K562 (cell line): ENCODE measurements around the gene MTMR6. TPM values are rescaled to one million over a fixed set of nuclear protein-coding genes. Genes with fewer than 3 reads are reported as not detected.

Experiments
- BACH1 ChIP-seq: fragments of 200-800 bp; sonication (Bioruptor generic); IDR thresholded peaks from 2 replicates; pipeline ENCODE4 v1.6.1; 2016; ENCODE audit warnings: missing genetic modification characterization, missing compliant biosample characterization
- BMI1 ChIP-seq: fragments of 150-350 bp; IDR thresholded peaks from 2 replicates; pipeline ENCODE4 v1.6.1; 2014; ENCODE audit warnings: low read length
- E2F1 ChIP-seq: sonication (generic); formaldehyde crosslinking; IDR thresholded peaks from 2 replicates; pipeline ENCODE4 v1.8.1; 2023; ENCODE audit warnings: mild to moderate bottlenecking, missing genetic modification reagents, moderate library complexity
- GTF2A2 ChIP-seq: IDR thresholded peaks from 2 replicates; pipeline ENCODE4 v1.6.1; 2016; ENCODE audit warnings: mild to moderate bottlenecking, missing genetic modification characterization, missing compliant biosample characterization
- HEY1 ChIP-seq: fragments of 250-450 bp; sonication (Bioruptor Pico); IDR thresholded peaks from 2 replicates; pipeline ENCODE4 v1.5.0; 2020; ENCODE audit warnings: mild to moderate bottlenecking, moderate library complexity, borderline replicate concordance
- IRF2 ChIP-seq: sonication (generic); formaldehyde crosslinking; IDR thresholded peaks from 2 replicates; pipeline ENCODE4 v1.8.1; 2022; ENCODE audit warnings: mild to moderate bottlenecking, missing genetic modification reagents
- MAFG ChIP-seq: fragments of 450-650 bp; conservative IDR thresholded peaks from 2 replicates; pipeline ENCODE4 v1.6.1; 2016; ENCODE audit warnings: missing genetic modification characterization, missing compliant biosample characterization
- MAX ChIP-seq: sonication (generic); formaldehyde crosslinking; IDR thresholded peaks from 2 replicates; pipeline ENCODE4 v1.9.0; 2022; ENCODE audit warnings: mild to moderate bottlenecking, missing genetic modification reagents
- MITF ChIP-seq: IDR thresholded peaks from 2 replicates; pipeline ENCODE4 v1.6.1; 2014; ENCODE audit warnings: antibody characterized with exemption
- NCOA2 ChIP-seq, 2 experiments: fragments of 450-650 bp; IDR thresholded peaks; 2 replicates each; pipeline ENCODE4 v1.6.1; 2018; ENCODE audit warnings: mild to moderate bottlenecking in 2 of 2, moderate library complexity in 1 of 2; ENCODE audit not compliant: partially characterized antibody in 2 of 2
- NCOA6 ChIP-seq: fragments of 450-650 bp; IDR thresholded peaks from 2 replicates; pipeline ENCODE4 v1.6.1; 2017; ENCODE audit warnings: mild to moderate bottlenecking
- PHF8 ChIP-seq: fragments of 200-600 bp; sonication (generic); IDR thresholded peaks from 2 replicates; pipeline ENCODE4 v1.6.1; 2012; ENCODE audit warnings: mixed run types, mild to moderate bottlenecking, inconsistent platforms, low read length, moderate library complexity, borderline replicate concordance
- POLR3G ChIP-seq: IDR thresholded peaks from 2 replicates; pipeline ENCODE4 v1.6.1; 2011; ENCODE audit not compliant: insufficient read length, insufficient replicate concordance; ENCODE audit errors: extremely low read depth
- PTRF ChIP-seq: fragments of 450-650 bp; IDR thresholded peaks from 2 replicates; pipeline ENCODE4 v1.6.1; 2016; ENCODE audit warnings: mild to moderate bottlenecking, missing genetic modification characterization, missing compliant biosample characterization
- SETDB1 ChIP-seq: IDR thresholded peaks from one replicate; pipeline ENCODE4 v1.6.1; 2012; ENCODE audit warnings: low read length, control low read depth, inconsistent platforms
- SMAD4 ChIP-seq: fragments of 250-450 bp; sonication (Bioruptor Pico); conservative IDR thresholded peaks from 2 replicates; pipeline ENCODE4 v1.8.0; 2021; ENCODE audit warnings: inconsistent platforms, mild to moderate bottlenecking, moderate library complexity
- STAG1 ChIP-seq: sonication (generic); formaldehyde crosslinking; IDR thresholded peaks from 2 replicates; pipeline ENCODE4 v1.5.0; 2020; ENCODE audit warnings: missing genetic modification reagents, borderline replicate concordance
- TEAD1 ChIP-seq, 2 experiments: fragments of 450-650 bp in 1 of 2; sonication (generic) in 1 of 2; formaldehyde crosslinking; IDR thresholded peaks; 2 replicates each; pipeline versions ENCODE4 v1.4.0 to v1.8.0; 2020 to 2022; ENCODE audit warnings: mild to moderate bottlenecking in 2 of 2, missing genetic modification reagents in 1 of 2
- TGIF2 ChIP-seq: sonication (generic); formaldehyde crosslinking; IDR thresholded peaks from 2 replicates; pipeline ENCODE4 v1.8.1; 2022; ENCODE audit warnings: mild to moderate bottlenecking, missing genetic modification reagents, moderate library complexity
- TSHZ1 ChIP-seq: fragments of 250-450 bp; sonication (Bioruptor Pico); IDR thresholded peaks from 2 replicates; pipeline ENCODE4 v1.4.0; 2020; ENCODE audit warnings: mild to moderate bottlenecking, moderate library complexity
- ZBTB7A ChIP-seq: IDR thresholded peaks from 2 replicates; pipeline ENCODE4 v1.6.1; 2011; ENCODE audit warnings: low read depth, mild to moderate bottlenecking, low read length, moderate library complexity, borderline replicate concordance; ENCODE audit not compliant: control insufficient read depth
- ZNF717 ChIP-seq: fragments of 250-450 bp; sonication (Bioruptor Pico); IDR thresholded peaks from 2 replicates; pipeline ENCODE4 v1.5.0; 2021
- polyA plus RNA-seq, 8 experiments: library from polyadenylated mRNA; depleted of rRNA in 4 of 8; stranded (reverse) in 5 of 8; unstranded in 3 of 8; fragments of >200 nt; fragmentation: Nextera tagmentation in 2 of 8; fragmentation: Illumina TruSeq in 1 of 8; extraction: Ambion mirVana in 2 of 8; extraction: Trizol in 1 of 8; gene quantifications; 2 replicates each; pipeline versions ENCODE4 v1.2.1 to v1.2.3, GENCODE V29; 2011 to 2014; ENCODE audit warnings: inconsistent platforms in 1 of 8, missing spikeins in 1 of 8
- total RNA-seq, 7 experiments: library from RNA; depleted of rRNA in 6 of 7; stranded (reverse); fragments of >200 nt in 6 of 7; fragmentation: Illumina TruSeq in 2 of 7; extraction: Trizol in 2 of 7; gene quantifications; 2 replicates each; pipeline versions ENCODE4 v1.2.1 to v1.2.3, GENCODE V29; 2011 to 2021; ENCODE audit warnings: low replicate concordance in 1 of 7

MTMR6 gene
- total and polyA plus RNA-seq, 9 of the 15 experiments (the other 6 are each of a cell fraction or from before 2014, with no cell fraction given): 3.9 to 10.8 (median 7.7) TPM

GRCh38 chr13:25301347-25302113 is 14.2 kb upstream of the MTMR6 start, which contains the start of gene NUP58 (continued):
- TF ChIP-seq MITF: 0 out of 2 replicates have a peak, but pooled peaks have one; percentile 5
- TF ChIP-seq NCOA2 (IDR thresholded peaks at IDR 0.05; ENCODE audit: partially characterized antibody in 2 of 2): no peak
- no peak for TF ChIP-seq SETDB1
- peak; percentile 83; the same call in 1 of the 2 replicates for TF ChIP-seq PHF8
- peak in 1 of 2 experiments; percentile 71; a peak in 1 of 4 replicates for TF ChIP-seq TEAD1 (CRISPR knock-in tag; IDR thresholded peaks at IDR 0.05)
- peak; percentile 53; the same call in 1 of the 2 replicates for TF ChIP-seq MAX (CRISPR knock-in tag)
- 0 out of 2 replicates have a peak, but pooled peaks have one; percentile 72 for TF ChIP-seq E2F1 (CRISPR knock-in tag)
- TF ChIP-seq POLR3G: no peak
- TF ChIP-seq SMAD4 (CRISPR knock-in tag): peak; percentile 40; the same call in 1 of the 2 replicates
- TF ChIP-seq GTF2A2 (tag): no peak
- no peak for TF ChIP-seq PTRF (tag)
- no peak for TF ChIP-seq TSHZ1 (CRISPR knock-in tag)
- no peak for TF ChIP-seq BMI1
- TF ChIP-seq IRF2: no peak
- no peak for TF ChIP-seq MAFG (tag)
- TF ChIP-seq ZBTB7A: no peak
- no peak for TF ChIP-seq HEY1 (CRISPR knock-in tag)
- peak; percentile 88 for TF ChIP-seq NCOA6
- TF ChIP-seq STAG1 (CRISPR knock-in tag): no peak
- no peak for TF ChIP-seq TGIF2 (CRISPR knock-in tag)
- no peak for TF ChIP-seq ZNF717 (CRISPR knock-in tag)
- no peak for TF ChIP-seq BACH1 (tag)
